HEK293 (cell line): ENCODE measurements around the gene ECT2L.

Experiments used
- ATF2 ChIP-seq: fragments of 450-650 bp; formaldehyde crosslinking; IDR thresholded peaks from 2 replicates; pipeline ENCODE4 v1.5.1; 2016; ENCODE audit warnings: missing biosample characterization, missing genetic modification characterization, low read depth
- KLF9 ChIP-seq: fragments of 450-650 bp; formaldehyde crosslinking; IDR thresholded peaks from 2 replicates; pipeline ENCODE4 v1.5.1; 2016; ENCODE audit warnings: missing biosample characterization, missing genetic modification characterization, low read depth
- REST ChIP-seq: fragments of 450-650 bp; formaldehyde crosslinking; IDR thresholded peaks from 2 replicates; pipeline ENCODE4 v1.5.1; 2016; ENCODE audit warnings: missing biosample characterization, missing genetic modification characterization
- YY1 ChIP-seq: fragments of 450-650 bp; formaldehyde crosslinking; IDR thresholded peaks from 2 replicates; pipeline ENCODE4 v1.5.1; 2018; ENCODE audit warnings: missing biosample characterization, missing genetic modification characterization
- ZNF530 ChIP-seq: fragments of 450-650 bp; formaldehyde crosslinking; IDR thresholded peaks from 2 replicates; pipeline ENCODE4 v1.5.1; 2016; ENCODE audit warnings: low read depth, missing biosample characterization, missing genetic modification characterization
- ZNF830 ChIP-seq: fragments of 450-650 bp; IDR thresholded peaks from 2 replicates; pipeline ENCODE4 v1.5.0; 2018; ENCODE audit warnings: missing biosample characterization, missing genetic modification characterization, low read depth, mild to moderate bottlenecking, moderate library complexity

- TF ChIP-seq YY1 (tag by site-specific recombination) (no peak), ZNF830 (tag by site-specific recombination) (no peak), REST (tag by site-specific recombination) (no peak), ZNF530 (tag by site-specific recombination) (no peak), ATF2 (no peak), KLF9 (no peak)
These were observed 884 bp downstream of the ECT2L start for GRCh38 chr6:138796771-138797170.
